ENCODE results near the gene KYNU. TPM values are rescaled to one million over a fixed set of nuclear protein-coding genes. Genes with fewer than 3 reads are reported as not detected.
"Not testable (repeated sequence)": the region's sequence is repeated elsewhere in the genome, so short reads cannot be mapped to it uniquely, and the experiment has no call there.

Gene KYNU
- total RNA-seq, 1 donor from 2014 or later = not detected

- Mint-ChIP-seq H3K4me1 (ENCODE audit: low read depth, unreplicated experiment) (no peaks in the 10 kb centered on the region), H3K4me3 (ENCODE audit: unreplicated experiment) (no peak overlapping the region), H3K36me3 (ENCODE audit: unreplicated experiment) (no peaks in the 10 kb centered on the region), H3K27me3 (ENCODE audit: unreplicated experiment) (no peaks in the 10 kb centered on the region), H3K27ac (ENCODE audit: unreplicated experiment) (no peak overlapping the region), H3K9me3 (ENCODE audit: unreplicated experiment) (no peaks in the 10 kb centered on the region)
- no peak for TF ChIP-seq CTCF (IDR thresholded peaks at IDR 0.05; ENCODE audit: partially characterized antibody, unreplicated experiment)
- DNase-seq = no peak
Observed at GRCh38 chr2:142866426-142866825, 11.0 kb upstream of the KYNU start.

GRCh38 chr2:142867136-142867535, 10.3 kb upstream of the KYNU start:
- H3K27me3 Mint-ChIP-seq (ENCODE audit: unreplicated experiment) = no peaks in the 10 kb centered on the region

GRCh38 chr2:142868229-142868762, 9.2 kb upstream of the KYNU start:
- Mint-ChIP-seq H3K4me3 (ENCODE audit: unreplicated experiment) (no peak overlapping the region), H3K27ac (ENCODE audit: unreplicated experiment) (no peak overlapping the region), H3K36me3 (ENCODE audit: unreplicated experiment) (no peaks in the 10 kb centered on the region), H3K27me3 (ENCODE audit: unreplicated experiment) (no peaks in the 10 kb centered on the region), H3K9me3 (ENCODE audit: unreplicated experiment) (no peaks in the 10 kb centered on the region), H3K4me1 (ENCODE audit: low read depth, unreplicated experiment) (no peaks in the 10 kb centered on the region)
- no peak for DNase-seq
- no peak for TF ChIP-seq CTCF (IDR thresholded peaks at IDR 0.05; ENCODE audit: partially characterized antibody, unreplicated experiment)

More at GRCh38 chr2:142867136-142867535, 10.3 kb upstream of the KYNU start:
- DNase-seq = no peak
- H3K4me3 Mint-ChIP-seq (ENCODE audit: unreplicated experiment) = no peak overlapping the region
- H3K9me3 Mint-ChIP-seq (ENCODE audit: unreplicated experiment) = no peaks in the 10 kb centered on the region
- H3K27ac Mint-ChIP-seq (ENCODE audit: unreplicated experiment) = no peak overlapping the region
- H3K36me3 Mint-ChIP-seq (ENCODE audit: unreplicated experiment) = no peaks in the 10 kb centered on the region
- TF ChIP-seq CTCF (IDR thresholded peaks at IDR 0.05; ENCODE audit: partially characterized antibody, unreplicated experiment) = no peak
- H3K4me1 Mint-ChIP-seq (ENCODE audit: low read depth, unreplicated experiment) = no peaks in the 10 kb centered on the region

GRCh38 chr2:142869065-142869460, 8.4 kb upstream of the KYNU start:
- H3K27me3 Mint-ChIP-seq (ENCODE audit: unreplicated experiment); H3K4me1 Mint-ChIP-seq (ENCODE audit: low read depth, unreplicated experiment); DNase-seq; H3K9me3 Mint-ChIP-seq (ENCODE audit: unreplicated experiment); H3K27ac Mint-ChIP-seq (ENCODE audit: unreplicated experiment); H3K4me3 Mint-ChIP-seq (ENCODE audit: unreplicated experiment); H3K36me3 Mint-ChIP-seq (ENCODE audit: unreplicated experiment): not testable (repeated sequence)

- TF ChIP-seq CTCF (IDR thresholded peaks at IDR 0.05; ENCODE audit: partially characterized antibody, unreplicated experiment) = no peak
- H3K4me1 Mint-ChIP-seq (ENCODE audit: low read depth, unreplicated experiment) = no peaks in the 10 kb centered on the region
- no peak overlapping the region for H3K27ac Mint-ChIP-seq (ENCODE audit: unreplicated experiment)
- no peak for DNase-seq
- no peaks in the 10 kb centered on the region for H3K36me3 Mint-ChIP-seq (ENCODE audit: unreplicated experiment)
- H3K4me3 Mint-ChIP-seq (ENCODE audit: unreplicated experiment) = no peak overlapping the region
- H3K9me3 Mint-ChIP-seq (ENCODE audit: unreplicated experiment) = no peaks in the 10 kb centered on the region
- H3K27me3 Mint-ChIP-seq (ENCODE audit: unreplicated experiment) = no peaks in the 10 kb centered on the region
Observed at GRCh38 chr2:142869461-142870106, 7.9 kb upstream of the KYNU start.

Measured in glutamatergic neuron (in vitro differentiated cells).